ENCODE results near the gene ZBTB1. TPM values are rescaled to one million over a fixed set of nuclear protein-coding genes. Genes with fewer than 3 reads are reported as not detected.

Gene ZBTB1
- total RNA-seq, 1 donor from 2014 or later: 46.3 TPM

GRCh38 chr14:64540208-64541202 lies 35.9 kb downstream of the ZBTB1 start, which contains the start of gene HSPA2:
Gene HSPA2 (plus strand): TSS chr14:64540741. CDS start chr14:64540850, 109 bp downstream.
- peak; percentile 90 for TF ChIP-seq CTCF (IDR thresholded peaks at IDR 0.05; ENCODE audit: insufficient read depth, low read length, poor library complexity, severe bottlenecking)
- Histone ChIP-seq H3K27me3 (ENCODE audit: control insufficient read depth, insufficient read depth, low read length) (peaks cover 19% of the 10 kb centered on the region), H3K4me3 (ENCODE audit: low read depth, low read length) (peak within 1 kb of the TSS; percentile 53), H3K36me3 (ENCODE audit: control insufficient read depth, insufficient read depth, low read length) (no peaks in the 10 kb centered on the region)
- peak; percentile 94 for DNase-seq (ENCODE audit: low read depth)

- peaks cover 19% of the 10 kb centered on the region for H3K27me3 ChIP-seq (ENCODE audit: control insufficient read depth, insufficient read depth, low read length)
- TF ChIP-seq CTCF (IDR thresholded peaks at IDR 0.05; ENCODE audit: insufficient read depth, low read length, poor library complexity, severe bottlenecking): no peak
- H3K36me3 ChIP-seq (ENCODE audit: control insufficient read depth, insufficient read depth, low read length): no peaks in the 10 kb centered on the region
- peak overlapping the region; percentile 50 for H3K4me3 ChIP-seq (ENCODE audit: low read depth, low read length)
- DNase-seq (ENCODE audit: low read depth): no peak
Observed at GRCh38 chr14:64541261-64541971, 36.8 kb downstream of the ZBTB1 start.

- no peak for DNase-seq (ENCODE audit: low read depth)
- peaks cover 19% of the 10 kb centered on the region for H3K27me3 ChIP-seq (ENCODE audit: control insufficient read depth, insufficient read depth, low read length)
- H3K36me3 ChIP-seq (ENCODE audit: control insufficient read depth, insufficient read depth, low read length): no peaks in the 10 kb centered on the region
- no peak for TF ChIP-seq CTCF (IDR thresholded peaks at IDR 0.05; ENCODE audit: insufficient read depth, low read length, poor library complexity, severe bottlenecking)
- peak overlapping the region; percentile 50 for H3K4me3 ChIP-seq (ENCODE audit: low read depth, low read length)
Observed at GRCh38 chr14:64541972-64542835, 37.6 kb downstream of the ZBTB1 start.

- TF ChIP-seq CTCF (IDR thresholded peaks at IDR 0.05; ENCODE audit: insufficient read depth, low read length, poor library complexity, severe bottlenecking): no peak
- no peaks in the 10 kb centered on the region for H3K36me3 ChIP-seq (ENCODE audit: control insufficient read depth, insufficient read depth, low read length)
- H3K27me3 ChIP-seq (ENCODE audit: control insufficient read depth, insufficient read depth, low read length): peaks cover 19% of the 10 kb centered on the region
- no peak for DNase-seq (ENCODE audit: low read depth)
- H3K4me3 ChIP-seq (ENCODE audit: low read depth, low read length): peak overlapping the region; percentile 50
Observed at GRCh38 chr14:64542836-64543201, 38.2 kb downstream of the ZBTB1 start.

GRCh38 chr14:64544607-64545312 lies 40.2 kb downstream of the ZBTB1 start:
- DNase-seq (ENCODE audit: low read depth): no peak
- no peak for TF ChIP-seq CTCF (IDR thresholded peaks at IDR 0.05; ENCODE audit: insufficient read depth, low read length, poor library complexity, severe bottlenecking)
- Histone ChIP-seq H3K27me3 (ENCODE audit: control insufficient read depth, insufficient read depth, low read length) (peaks cover 19% of the 10 kb centered on the region), H3K36me3 (ENCODE audit: control insufficient read depth, insufficient read depth, low read length) (no peaks in the 10 kb centered on the region), H3K4me3 (ENCODE audit: low read depth, low read length) (no peak overlapping the region)

Data from kidney epithelial cell (primary cell).